ENCODE results near the gene TEX29.

TEX29 gene

GRCh38 chr13:111385183-111385857 lies 64.9 kb downstream of the TEX29 start:
- TF ChIP-seq EZH2phosphoT487 (IDR thresholded peaks at IDR 0.05; ENCODE audit: borderline replicate concordance) (no peak), CTCF (conservative IDR thresholded peaks at IDR 0.05; ENCODE audit: low read length) (no peak)
- peak overlapping the region; percentile 64 for H3K4me3 ChIP-seq (ENCODE audit: low read length, poor library complexity, severe bottlenecking)
- peak overlapping the region; percentile 66 for H3K9ac ChIP-seq (ENCODE audit: low read depth, low read length, poor library complexity, severe bottlenecking)
- peaks cover 42% of the 10 kb centered on the region for H3K4me1 ChIP-seq (ENCODE audit: insufficient read depth, low read length, poor library complexity, severe bottlenecking)
- no peaks in the 10 kb centered on the region for H3K79me2 ChIP-seq (ENCODE audit: insufficient read depth, low read length)
- H4K20me1 ChIP-seq (ENCODE audit: insufficient read depth, low read length, poor library complexity, severe bottlenecking), result no peaks in the 10 kb centered on the region
- H3K9me3 ChIP-seq (ENCODE audit: insufficient read depth, low read depth, low read length), result no peaks in the 10 kb centered on the region; the same call in 1 of the 2 replicates
- no peaks in the 10 kb centered on the region for H3K27me3 ChIP-seq (ENCODE audit: insufficient read depth, low read length, poor library complexity, severe bottlenecking)
- H3K4me2 ChIP-seq (ENCODE audit: low read depth, low read length, poor library complexity, severe bottlenecking), result peak overlapping the region; percentile 74
- H3F3A ChIP-seq (ENCODE audit: low read depth), result peaks cover 8% of the 10 kb centered on the region; the same call in 1 of the 2 replicates
- H3K36me3 ChIP-seq (ENCODE audit: insufficient read depth, low read length), result no peaks in the 10 kb centered on the region
- H3K9me2 ChIP-seq (replicated peaks; ENCODE audit: low read depth, low read length), result no peaks in the 10 kb centered on the region
- peak overlapping the region; percentile 13; the same call in 1 of the 2 replicates for H2AFZ ChIP-seq (ENCODE audit: low read length)

- H3K27me3 ChIP-seq (ENCODE audit: insufficient read depth, low read length, poor library complexity, severe bottlenecking), result no peaks in the 10 kb centered on the region
- H3K79me2 ChIP-seq (ENCODE audit: insufficient read depth, low read length), result no peaks in the 10 kb centered on the region
- H3K4me3 ChIP-seq (ENCODE audit: low read length, poor library complexity, severe bottlenecking), result no peak overlapping the region
- TF ChIP-seq EZH2phosphoT487 (IDR thresholded peaks at IDR 0.05; ENCODE audit: borderline replicate concordance) (no peak), CTCF (conservative IDR thresholded peaks at IDR 0.05; ENCODE audit: low read length) (no peak)
- H3K9ac ChIP-seq (ENCODE audit: low read depth, low read length, poor library complexity, severe bottlenecking), result no peak overlapping the region
- no peaks in the 10 kb centered on the region for H3K36me3 ChIP-seq (ENCODE audit: insufficient read depth, low read length)
- no peaks in the 10 kb centered on the region for H3K9me3 ChIP-seq (ENCODE audit: insufficient read depth, low read depth, low read length)
- no peaks in the 10 kb centered on the region for H4K20me1 ChIP-seq (ENCODE audit: insufficient read depth, low read length, poor library complexity, severe bottlenecking)
- H3F3A ChIP-seq (ENCODE audit: low read depth), result peaks cover 8% of the 10 kb centered on the region; the same call in 1 of the 2 replicates
- H2AFZ ChIP-seq (ENCODE audit: low read length), result no peak overlapping the region
- no peak overlapping the region for H3K4me2 ChIP-seq (ENCODE audit: low read depth, low read length, poor library complexity, severe bottlenecking)
- peaks cover 39% of the 10 kb centered on the region for H3K4me1 ChIP-seq (ENCODE audit: insufficient read depth, low read length, poor library complexity, severe bottlenecking)
- H3K9me2 ChIP-seq (replicated peaks; ENCODE audit: low read depth, low read length), result no peaks in the 10 kb centered on the region
These were observed 66.8 kb downstream of the TEX29 start for GRCh38 chr13:111387026-111387871.

- Histone ChIP-seq H3K36me3 (ENCODE audit: insufficient read depth, low read length) (no peaks in the 10 kb centered on the region), H4K20me1 (ENCODE audit: insufficient read depth, low read length, poor library complexity, severe bottlenecking) (no peaks in the 10 kb centered on the region), H3K4me3 (ENCODE audit: low read length, poor library complexity, severe bottlenecking) (no peak overlapping the region), H3F3A (ENCODE audit: low read depth) (peaks cover 8% of the 10 kb centered on the region; the same call in 1 of the 2 replicates), H3K9me2 (replicated peaks; ENCODE audit: low read depth, low read length) (no peaks in the 10 kb centered on the region), H3K79me2 (ENCODE audit: insufficient read depth, low read length) (no peaks in the 10 kb centered on the region), H3K4me2 (ENCODE audit: low read depth, low read length, poor library complexity, severe bottlenecking) (no peak overlapping the region), H2AFZ (ENCODE audit: low read length) (no peak overlapping the region), H3K4me1 (ENCODE audit: insufficient read depth, low read length, poor library complexity, severe bottlenecking) (peaks cover 36% of the 10 kb centered on the region), H3K9ac (ENCODE audit: low read depth, low read length, poor library complexity, severe bottlenecking) (no peak overlapping the region), H3K9me3 (ENCODE audit: insufficient read depth, low read depth, low read length) (no peaks in the 10 kb centered on the region), H3K27me3 (ENCODE audit: insufficient read depth, low read length, poor library complexity, severe bottlenecking) (no peaks in the 10 kb centered on the region)
- TF ChIP-seq EZH2phosphoT487 (IDR thresholded peaks at IDR 0.05; ENCODE audit: borderline replicate concordance), result no peak
These were observed 67.6 kb downstream of the TEX29 start for GRCh38 chr13:111387945-111388600.
